NCI-H510A (cell line): ENCODE data around the gene PSMD7.

ENCODE experiments used
- DNase-seq: peaks from one replicate; lab custom pipeline; 2025; lab: John Stamatoyannopoulos, UW

The PSMD7 gene

GRCh38 chr16:74296432-74297144 is at the start of gene PSMD7:
Gene PSMD7 (plus strand): TSS chr16:74296814. CDS start chr16:74296915, 101 bp downstream.
- DNase-seq, result peak; percentile 69

GRCh38 chr16:74249254-74249653 is 47.4 kb upstream of the PSMD7 start:
- DNase-seq, result no peak

GRCh38 chr16:74249846-74250245 is 46.8 kb upstream of the PSMD7 start:
- no peak for DNase-seq

GRCh38 chr16:74252329-74252728 is 44.3 kb upstream of the PSMD7 start:
- no peak for DNase-seq

- no peak for DNase-seq
These were observed 43.3 kb upstream of the PSMD7 start for GRCh38 chr16:74253161-74253938.

- DNase-seq, result no peak
These were observed 39.6 kb upstream of the PSMD7 start for GRCh38 chr16:74257061-74257460.

- DNase-seq, result no peak
These were observed 35.5 kb upstream of the PSMD7 start for GRCh38 chr16:74261068-74261467.

GRCh38 chr16:74264811-74265210 is 31.8 kb upstream of the PSMD7 start:
- no peak for DNase-seq

GRCh38 chr16:74268372-74268782 is 28.2 kb upstream of the PSMD7 start:
- DNase-seq, result no peak

GRCh38 chr16:74271872-74272271 is 24.7 kb upstream of the PSMD7 start:
- DNase-seq, result no peak

- DNase-seq, result no peak
These were observed 21.5 kb upstream of the PSMD7 start for GRCh38 chr16:74275031-74275636.

GRCh38 chr16:74275711-74276110 is 20.9 kb upstream of the PSMD7 start:
- no peak for DNase-seq

- no peak for DNase-seq
These were observed 18.6 kb upstream of the PSMD7 start for GRCh38 chr16:74277974-74278373.

GRCh38 chr16:74279266-74279665 is 17.3 kb upstream of the PSMD7 start:
- DNase-seq, result no peak

- no peak for DNase-seq
These were observed 16.8 kb upstream of the PSMD7 start for GRCh38 chr16:74279805-74280204.

- DNase-seq, result no peak
These were observed 16.2 kb upstream of the PSMD7 start for GRCh38 chr16:74280448-74280847.

GRCh38 chr16:74281300-74281699 is 15.3 kb upstream of the PSMD7 start:
- DNase-seq, result no peak

GRCh38 chr16:74283716-74284115 is 12.9 kb upstream of the PSMD7 start:
- DNase-seq, result no peak

GRCh38 chr16:74288065-74288464 is 8.5 kb upstream of the PSMD7 start:
- DNase-seq, result no peak

GRCh38 chr16:74290356-74290755 is 6.3 kb upstream of the PSMD7 start:
- DNase-seq, result no peak

- no peak for DNase-seq
These were observed 5.4 kb upstream of the PSMD7 start for GRCh38 chr16:74291176-74291575.

GRCh38 chr16:74291577-74292208 is 4.9 kb upstream of the PSMD7 start:
- DNase-seq, result no peak

- DNase-seq, result no peak
These were observed 546 bp upstream of the PSMD7 start for GRCh38 chr16:74296104-74296431.
